Measurements from ENCODE around the gene ACOT11.

GRCh38 chr1:54570161-54570560, 22.1 kb downstream of the ACOT11 start:
- no peak for TF ChIP-seq CTCF (IDR thresholded peaks at IDR 0.05)
- TF ChIP-seq EP300 (IDR thresholded peaks at IDR 0.05) = no peak
